ENCODE measurements around the gene TOP2B. TPM values are rescaled to one million over a fixed set of nuclear protein-coding genes. Genes with fewer than 3 reads are reported as not detected.

The TOP2B gene
- polyA plus RNA-seq, 5 donors, result 199 to 341 (median 295) TPM

- DNase-seq, result no peak
These were observed 98.9 kb downstream of the TOP2B start for GRCh38 chr3:25565807-25566206.

DNA sequence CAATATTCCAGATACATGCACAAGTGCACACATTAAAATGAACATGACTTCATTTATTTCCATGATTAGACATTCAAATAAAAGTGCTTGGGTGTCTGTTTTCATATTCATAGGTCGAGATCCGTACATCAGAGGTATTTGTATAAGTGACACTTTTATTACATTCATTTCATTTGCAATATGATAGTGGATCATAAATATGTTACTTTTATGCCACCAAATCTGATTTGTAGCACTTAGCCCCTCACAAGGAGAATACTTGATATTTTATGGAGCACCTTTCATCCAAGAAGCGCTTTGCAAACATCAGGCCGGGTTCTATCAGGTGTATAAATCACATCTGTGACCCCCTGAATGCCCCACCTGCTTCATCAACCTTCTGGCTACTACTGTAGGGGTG lies 100.6 kb downstream of the TOP2B start:
- DNase-seq, result no peak

DNA sequence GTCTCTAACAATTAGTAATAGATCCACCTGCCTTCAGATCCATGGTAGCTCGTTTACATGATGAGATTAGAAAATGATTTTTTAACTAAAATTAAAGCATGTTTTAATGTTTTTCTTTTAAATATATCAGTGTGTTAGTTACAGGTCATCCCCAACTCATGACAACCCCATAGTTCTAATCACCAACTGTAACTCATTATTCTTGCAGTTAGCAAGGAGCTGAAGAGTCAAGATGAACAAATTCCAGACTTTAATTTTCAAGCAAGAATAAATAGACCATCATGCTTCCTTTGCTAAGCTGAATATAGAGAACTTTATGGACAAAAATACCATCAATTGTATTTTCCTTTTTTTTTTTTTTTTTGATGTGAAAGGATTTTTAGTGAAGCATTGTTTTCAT lies 101.1 kb downstream of the TOP2B start:
- DNase-seq, result no peak

DNA sequence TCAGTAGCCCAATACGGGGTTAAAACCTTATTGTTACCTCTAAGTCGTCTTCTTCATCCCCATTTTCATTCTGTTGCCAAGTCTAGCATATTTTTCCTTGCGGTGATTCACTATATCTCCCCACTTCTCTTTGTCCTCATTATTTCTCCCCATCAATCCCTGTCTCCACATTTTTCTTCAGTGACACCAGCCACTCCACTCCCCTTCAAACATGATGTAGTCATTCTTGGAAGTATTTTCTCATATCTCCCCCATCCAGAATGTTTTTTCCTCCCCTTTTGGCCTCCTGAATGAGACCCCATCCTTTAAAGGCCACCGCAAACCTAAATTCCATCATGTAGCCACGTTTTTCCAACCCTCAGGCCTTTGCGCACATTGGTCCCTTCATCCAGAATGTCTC lies 105.9 kb downstream of the TOP2B start:
- DNase-seq, result no peak

GRCh38 chr3:25558121-25558520 lies 106.6 kb downstream of the TOP2B start:
- peak; percentile 87 to 88 for DNase-seq

DNA sequence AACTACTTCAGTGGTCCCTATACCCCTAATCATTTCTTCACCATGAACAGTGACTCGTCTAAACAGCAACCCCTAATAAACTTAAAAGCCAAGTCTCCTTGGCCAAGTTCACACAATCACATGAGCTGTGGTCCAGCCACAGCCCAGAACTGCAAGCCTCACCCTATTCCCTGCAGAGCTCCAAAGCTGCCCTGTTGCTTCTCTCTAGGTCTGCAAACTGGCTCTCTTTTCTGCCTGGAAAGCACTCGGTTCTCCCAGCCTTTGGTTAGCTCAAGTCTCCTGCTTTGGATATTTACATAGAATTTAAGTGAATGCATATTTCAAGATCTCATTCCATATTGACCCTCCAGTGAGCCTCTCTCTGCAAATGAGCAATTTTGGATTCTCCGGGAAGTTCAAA lies 107.0 kb downstream of the TOP2B start:
- no peak for DNase-seq

DNA sequence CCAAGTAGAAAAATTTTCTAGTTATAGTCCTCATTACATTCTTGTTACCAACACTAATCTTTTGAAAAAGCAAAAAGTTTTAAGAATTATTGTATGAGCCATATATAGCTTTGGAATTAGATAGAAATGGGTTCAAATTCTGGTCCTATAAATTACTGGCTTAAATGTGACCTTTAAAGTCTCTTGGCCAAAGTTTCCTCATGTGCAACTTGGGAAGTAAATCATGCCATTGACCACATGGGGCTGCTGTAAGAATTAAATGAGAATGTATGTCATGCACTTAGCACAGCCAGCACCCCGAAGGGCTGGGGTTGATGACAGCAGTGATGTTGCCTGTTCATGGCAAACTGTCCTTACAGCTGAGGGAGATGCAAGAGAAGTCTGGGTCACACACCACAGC lies 108.3 kb downstream of the TOP2B start:
- no peak for DNase-seq

GRCh38 chr3:25555695-25556437 lies 108.8 kb downstream of the TOP2B start:
- DNase-seq, result no peak

- no peak for DNase-seq
These were observed 110.3 kb downstream of the TOP2B start for GRCh38 chr3:25554376-25554775.

DNA sequence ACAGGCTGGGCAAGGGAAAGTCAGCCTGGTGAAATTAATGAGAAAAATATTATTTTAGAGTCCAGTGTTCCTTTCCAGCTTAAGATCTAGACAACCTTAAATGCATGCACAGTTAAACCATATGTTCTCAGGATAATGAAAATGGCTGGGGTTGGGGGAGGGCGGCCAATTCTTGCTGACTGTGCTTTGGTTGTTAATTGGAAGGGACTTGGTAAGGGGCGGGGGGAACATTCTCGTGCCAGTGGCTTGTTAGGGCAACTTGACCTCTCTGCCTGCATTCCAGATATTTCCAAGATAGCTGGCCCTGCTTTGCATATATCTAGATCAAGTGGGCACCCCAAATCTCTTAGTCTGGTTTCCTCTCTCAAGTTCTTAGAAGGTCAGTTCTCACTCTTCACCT lies 112.5 kb downstream of the TOP2B start:
- no peak for DNase-seq

GRCh38 chr3:25548836-25549235 lies 115.9 kb downstream of the TOP2B start:
- no peak for DNase-seq

DNA sequence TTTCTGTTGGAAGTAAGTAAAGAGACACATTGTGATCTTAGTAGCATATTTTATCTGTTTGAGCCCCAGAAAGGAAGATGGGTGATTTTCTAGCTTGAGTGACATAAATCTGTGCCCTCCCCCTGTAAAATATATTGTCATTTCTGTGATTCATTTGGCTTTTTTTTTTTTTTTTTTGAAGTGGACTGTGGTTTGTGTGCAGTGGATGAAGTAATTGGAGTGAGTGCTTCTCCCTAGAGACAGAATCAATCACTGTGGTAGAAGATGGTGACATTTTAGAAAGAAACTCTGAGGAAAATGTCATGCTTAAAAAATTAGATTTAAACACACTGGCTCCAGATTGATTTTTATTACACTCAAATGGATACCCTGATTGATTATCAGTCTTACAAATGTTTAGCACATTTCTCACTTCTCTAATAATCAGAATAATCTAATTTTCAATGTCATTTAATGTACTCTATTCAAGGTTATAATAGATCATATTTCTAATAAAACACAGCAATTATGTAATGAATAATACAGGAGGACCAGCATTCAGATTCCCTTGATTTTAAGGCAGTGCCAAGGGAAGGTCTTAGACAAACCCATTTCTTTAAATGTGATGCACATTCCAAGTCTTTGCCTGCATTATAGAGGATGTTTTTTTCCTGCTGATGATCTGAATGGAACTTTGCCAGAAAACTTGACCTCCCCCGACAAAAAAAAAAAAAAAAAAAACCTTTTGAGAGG lies 116.6 kb downstream of the TOP2B start:
- no peak for DNase-seq

Other genes with a start within 250 kb of the TOP2B start
- gene RARB, start 236.6 kb downstream of the TOP2B start, polyA plus RNA-seq (ENCODE audit: insufficient read depth in 1 of 5, insufficient read length in 5 of 5, low replicate concordance in 1 of 5), result 10 to 100 TPM; 24.8 to 42.4 (median 34.8) TPM
- 10 to 100 TPM; 34.1 to 49.4 (median 42.0) TPM for gene NGLY1, start 118.5 kb upstream of the TOP2B start, polyA plus RNA-seq (ENCODE audit: insufficient read depth in 1 of 5, insufficient read length in 5 of 5, low replicate concordance in 1 of 5)
- 10 to 100 TPM; 18.1 to 23.0 (median 19.1) TPM for gene OXSM, start 125.2 kb upstream of the TOP2B start, polyA plus RNA-seq (ENCODE audit: insufficient read depth in 1 of 5, insufficient read length in 5 of 5, low replicate concordance in 1 of 5)

All from right lung (tissue), 5 donors.